Measurements from ENCODE around the gene TRAF3.
"Not testable (repeated sequence)": the region's sequence is repeated elsewhere in the genome, so short reads cannot be mapped to it uniquely, and the experiment has no call there.

The TRAF3 gene

GRCh38 chr14:102892651-102893050 is 115.4 kb downstream of the TRAF3 start:
- H3K4me3 ChIP-seq (ENCODE audit: low read depth, low read length) = no peak overlapping the region
- no peak for TF ChIP-seq CTCF (IDR thresholded peaks at IDR 0.05; ENCODE audit: low read depth, low read length)

- no peak for TF ChIP-seq CTCF (IDR thresholded peaks at IDR 0.05; ENCODE audit: low read depth, low read length)
- no peak overlapping the region for H3K4me3 ChIP-seq (ENCODE audit: low read depth, low read length)
Observed at GRCh38 chr14:102893452-102893851, 116.2 kb downstream of the TRAF3 start.

- H3K4me3 ChIP-seq (ENCODE audit: low read depth, low read length) = not testable (repeated sequence)
Observed at GRCh38 chr14:102896735-102897134, 119.5 kb downstream of the TRAF3 start.

- no peak overlapping the region for H3K4me3 ChIP-seq (ENCODE audit: low read depth, low read length)
- no peak for TF ChIP-seq CTCF (IDR thresholded peaks at IDR 0.05; ENCODE audit: low read depth, low read length)
Observed at GRCh38 chr14:102897299-102898027, 120.2 kb downstream of the TRAF3 start.

GRCh38 chr14:102898298-102898697 is 121.0 kb downstream of the TRAF3 start:
- TF ChIP-seq CTCF (IDR thresholded peaks at IDR 0.05; ENCODE audit: low read depth, low read length) = no peak
- H3K4me3 ChIP-seq (ENCODE audit: low read depth, low read length) = no peak overlapping the region

- TF ChIP-seq CTCF (IDR thresholded peaks at IDR 0.05; ENCODE audit: low read depth, low read length) = no peak
- no peak overlapping the region for H3K4me3 ChIP-seq (ENCODE audit: low read depth, low read length)
Observed at GRCh38 chr14:102898776-102899515, 121.7 kb downstream of the TRAF3 start.

- no peak overlapping the region for H3K4me3 ChIP-seq (ENCODE audit: low read depth, low read length)
- no peak for TF ChIP-seq CTCF (IDR thresholded peaks at IDR 0.05; ENCODE audit: low read depth, low read length)
Observed at GRCh38 chr14:102899516-102899900, 122.3 kb downstream of the TRAF3 start.

Measured in WI38 (cell line).